Stimulated activated CD8-positive, alpha-beta memory T cell treated with anti-CD3 and anti-CD28 coated beads, Interleukin-15, amount 100 ng/mL, for 24 hours (primary cell): ENCODE data around the gene ATP6V0D1.
"Not testable (repeated sequence)": the region's sequence is repeated elsewhere in the genome, so short reads cannot be mapped to it uniquely, and the experiment has no call there.

ENCODE experiments used
- DNase-seq: peaks from one replicate; pipeline ENCODE4 v3.0.0-alpha.2; 2020; ENCODE audit warnings: low read depth

ATP6V0D1 gene

DNA sequence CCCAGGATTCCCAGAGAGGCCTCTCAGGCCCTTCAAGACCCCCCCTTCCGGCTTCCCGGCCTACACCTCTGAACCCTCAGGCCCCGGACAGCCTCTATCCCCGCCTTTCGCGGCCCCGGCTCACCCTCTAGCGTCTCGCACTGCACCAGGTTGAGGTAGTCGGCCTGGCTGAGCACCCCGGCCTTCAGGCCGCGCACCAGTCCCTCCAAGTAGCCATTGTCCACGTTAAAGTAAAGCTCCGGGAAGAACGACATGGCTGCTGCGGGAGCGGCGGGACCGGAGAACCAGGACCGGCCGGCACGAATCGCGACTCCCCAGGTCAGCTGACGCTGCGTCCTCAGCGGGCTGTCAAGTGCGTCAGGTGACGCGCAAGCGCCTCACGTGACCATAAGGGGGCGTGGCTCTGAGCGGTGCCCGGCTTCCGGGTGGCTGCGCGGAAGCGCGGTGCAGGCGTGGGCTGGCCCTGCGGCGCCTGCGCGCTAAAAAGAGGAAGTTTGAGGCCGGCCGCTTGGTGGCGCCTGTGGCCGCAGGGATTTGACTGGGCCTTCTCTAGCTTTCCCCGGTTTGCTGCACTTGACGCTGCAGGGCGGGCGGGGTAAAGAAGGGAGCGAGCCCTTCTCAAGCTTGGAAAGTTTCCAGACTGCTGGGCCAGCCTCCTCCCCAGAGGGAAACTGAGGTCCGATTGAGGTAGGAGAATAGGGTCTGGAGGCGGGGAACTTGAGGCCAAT lies at the start of gene ATP6V0D1:
TSS of gene ATP6V0D1 (minus strand) at position 325 of the 728 bp plus-strand sequence. CDS start at position 254, 71 bp downstream.
- peak; percentile 98 for DNase-seq

DNA sequence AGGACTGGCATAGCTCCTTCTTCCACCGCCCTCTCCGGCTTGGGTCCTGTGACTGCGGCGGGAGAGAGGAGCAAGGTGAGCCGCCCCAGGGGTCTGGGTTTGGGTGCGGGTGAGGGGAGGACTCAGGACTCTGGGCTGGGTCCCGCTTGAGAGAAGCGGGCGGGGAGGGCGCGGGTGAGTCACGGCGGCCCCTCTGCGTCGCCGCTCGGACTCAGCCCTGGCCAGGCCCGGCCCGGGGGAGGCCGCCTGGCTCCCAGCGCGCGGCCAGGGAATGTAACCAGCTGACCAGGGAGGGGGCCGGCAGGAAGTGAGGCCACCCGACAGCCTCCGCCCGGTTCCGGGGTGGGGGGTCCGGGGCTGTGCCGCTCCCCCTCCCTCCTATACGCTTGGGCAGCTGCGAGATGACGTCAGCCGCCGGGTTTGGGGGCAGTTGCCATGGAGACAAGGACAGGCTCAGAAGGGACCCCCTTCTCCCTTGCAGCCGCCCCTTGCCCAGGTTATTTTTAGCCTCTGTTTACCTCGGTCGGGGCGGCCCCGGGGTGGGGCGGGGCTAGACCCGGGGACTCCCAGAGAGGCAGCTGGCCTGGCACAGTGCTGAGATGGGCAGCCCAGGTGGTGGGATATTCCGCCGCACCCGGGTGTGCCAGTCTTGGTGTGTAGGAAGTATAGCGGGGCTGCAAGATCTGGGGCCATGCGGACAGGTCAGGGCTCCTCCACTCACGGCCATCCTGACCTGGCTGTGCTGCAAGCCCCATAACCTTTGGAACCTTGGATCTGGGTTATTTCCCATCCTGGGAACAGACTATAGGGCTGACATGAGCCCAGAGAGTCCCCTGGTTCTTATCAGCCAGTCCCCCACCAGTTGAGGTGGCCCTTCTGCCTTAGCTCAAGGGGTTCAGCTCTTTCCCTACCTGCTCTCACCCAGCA lies 49.3 kb upstream of the ATP6V0D1 start:
- DNase-seq, result no peak

- DNase-seq, result no peak
These were observed 48.6 kb upstream of the ATP6V0D1 start for GRCh38 chr16:67529582-67530012.

- DNase-seq, result no peak
These were observed 48.1 kb upstream of the ATP6V0D1 start for GRCh38 chr16:67528870-67529581.

DNA sequence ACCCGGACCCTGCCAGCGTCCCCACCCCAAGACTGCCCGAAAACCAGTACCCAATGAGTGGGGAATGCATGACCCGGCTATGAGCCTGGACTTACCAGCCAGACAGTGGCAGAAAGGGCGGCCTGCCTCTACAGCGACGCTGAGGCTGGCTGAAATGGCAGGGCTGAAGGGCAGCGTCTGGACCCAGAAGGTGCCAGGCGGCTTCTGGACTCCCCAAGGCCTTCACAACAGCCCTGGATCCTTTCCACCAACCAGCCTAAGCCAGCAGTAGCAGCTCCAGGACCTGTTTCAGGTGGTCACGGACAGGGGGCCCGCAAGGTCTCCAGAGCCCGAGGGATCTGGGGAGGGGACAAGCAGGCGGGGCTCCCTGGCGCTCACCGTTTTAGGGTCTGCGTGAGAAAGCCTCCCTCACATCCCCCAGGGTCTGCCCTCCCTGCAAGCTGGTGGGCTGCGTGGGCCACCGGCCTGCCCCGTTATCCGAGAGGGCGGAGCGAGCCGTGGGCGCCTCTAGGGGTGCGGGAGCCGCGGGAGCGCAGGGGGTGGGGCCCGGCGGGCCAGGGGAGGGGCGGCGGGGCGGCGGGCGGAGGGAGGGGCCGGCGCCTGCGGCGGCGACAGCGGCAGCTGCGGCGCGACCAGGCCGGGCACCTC lies 47.4 kb upstream of the ATP6V0D1 start, which contains the start of gene RIPOR1:
TSS of gene RIPOR1 (plus strand) at position 608 of the 648 bp plus-strand sequence. CDS start 9,618 bp downstream, outside the sequence.
- no peak for DNase-seq

GRCh38 chr16:67526149-67526791 lies 45.3 kb upstream of the ATP6V0D1 start:
- no peak for DNase-seq

DNA sequence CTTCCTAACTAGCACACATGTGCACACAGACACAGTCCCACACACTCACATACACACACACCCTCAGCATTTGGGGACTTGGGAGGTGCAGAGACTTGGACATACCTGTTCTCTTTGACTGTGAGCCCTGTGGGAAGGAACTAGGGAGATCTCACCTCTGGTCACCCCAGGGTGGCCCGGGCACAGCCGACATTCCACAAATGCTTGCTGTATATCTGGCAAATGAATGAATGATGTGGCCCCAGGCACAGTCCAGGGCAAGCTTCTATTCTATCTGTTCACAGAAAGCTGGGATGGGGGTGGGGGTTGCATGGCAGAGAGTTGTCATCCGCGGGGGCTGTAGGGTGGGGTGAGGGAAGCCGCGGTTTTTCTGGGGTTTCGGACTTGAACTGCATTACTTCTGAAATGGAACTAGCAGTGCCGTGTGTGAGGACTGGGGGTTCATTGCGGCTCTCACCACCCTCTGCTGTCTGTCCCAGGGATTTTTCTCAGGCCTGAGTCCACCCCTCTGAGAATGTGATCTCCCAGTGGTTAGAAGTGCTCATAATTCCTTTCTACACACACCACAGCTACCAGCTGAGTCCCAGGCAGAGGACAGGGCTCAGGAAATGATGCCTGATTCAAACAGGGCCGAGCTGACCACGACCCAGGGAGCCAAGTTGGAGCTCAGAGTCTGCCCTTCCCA lies 44.4 kb upstream of the ATP6V0D1 start:
- no peak for DNase-seq

DNA sequence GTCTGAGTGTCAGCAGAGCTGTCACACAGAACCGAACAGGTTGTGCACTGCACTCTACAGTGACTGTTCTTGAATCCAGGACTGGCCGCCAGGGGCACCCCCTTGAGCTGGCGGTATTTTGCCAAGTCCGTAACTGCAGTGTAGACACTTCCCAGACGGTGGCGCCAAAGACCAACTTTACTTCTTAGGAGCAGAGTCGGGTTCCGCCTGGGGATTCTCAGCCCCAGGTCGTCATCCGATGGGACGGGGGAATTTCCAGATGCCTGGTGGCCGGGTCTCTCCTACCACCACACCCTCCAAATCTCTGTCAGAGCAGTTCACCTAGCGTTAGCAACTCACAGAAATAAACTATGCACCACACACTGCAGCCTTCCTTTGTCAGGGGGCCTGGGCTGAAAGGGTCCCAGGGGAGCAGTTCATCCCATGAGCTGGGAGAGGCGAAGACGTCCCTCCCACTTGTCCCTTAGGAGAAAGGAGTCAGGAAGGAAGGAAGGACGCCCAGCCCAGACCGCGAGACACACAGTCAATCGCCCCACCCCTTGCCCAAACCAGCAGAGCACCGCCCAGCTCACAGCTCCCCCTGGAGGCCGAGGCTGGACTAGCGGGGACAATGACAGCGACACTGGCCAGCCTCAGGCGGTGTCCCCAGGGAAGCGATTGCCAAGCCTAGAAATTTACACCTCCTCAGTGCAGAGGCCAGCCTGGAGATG lies 40.3 kb upstream of the ATP6V0D1 start:
- peak; percentile 94 for DNase-seq

DNA sequence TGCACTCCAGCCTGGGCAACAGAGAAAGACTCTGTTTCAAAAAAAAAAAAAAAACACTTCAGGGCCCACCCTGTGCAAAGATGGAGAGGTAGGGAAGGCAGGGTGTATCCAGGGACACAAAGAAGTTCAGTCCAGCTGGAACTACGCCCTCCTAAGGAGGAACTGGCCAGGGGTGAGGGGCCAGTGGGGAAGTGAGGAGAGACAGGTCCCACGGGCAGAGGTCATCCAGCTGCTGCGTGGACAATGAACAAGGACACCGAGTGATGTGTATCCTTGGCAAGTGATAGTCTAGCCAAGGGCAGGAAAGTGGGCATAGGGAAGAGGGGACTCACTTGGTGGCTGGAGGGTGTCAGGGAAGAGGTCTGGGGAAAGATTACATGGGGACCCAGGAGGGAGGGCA lies 38.3 kb upstream of the ATP6V0D1 start:
- DNase-seq, result no peak

GRCh38 chr16:67518676-67519075 lies 37.7 kb upstream of the ATP6V0D1 start:
- DNase-seq, result no peak

- no peak for DNase-seq
These were observed 36.9 kb upstream of the ATP6V0D1 start for GRCh38 chr16:67517661-67518423.

DNA sequence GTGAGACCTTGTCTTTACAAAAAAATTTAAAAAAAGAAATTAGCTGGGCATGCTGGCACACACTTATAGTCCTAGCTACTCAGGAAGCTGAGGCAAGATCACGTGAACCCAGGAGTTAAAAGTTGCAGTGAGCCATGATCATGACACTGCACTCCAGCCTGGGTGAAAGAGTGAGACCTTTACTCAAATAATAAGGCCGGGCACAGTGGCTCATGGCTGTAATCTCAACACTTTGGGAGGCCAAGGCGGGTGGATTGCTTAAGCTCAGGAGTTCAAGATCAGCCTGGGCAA lies 36.1 kb upstream of the ATP6V0D1 start:
- no peak for DNase-seq

- DNase-seq, result no peak
These were observed 35.6 kb upstream of the ATP6V0D1 start for GRCh38 chr16:67516296-67517154.

DNA sequence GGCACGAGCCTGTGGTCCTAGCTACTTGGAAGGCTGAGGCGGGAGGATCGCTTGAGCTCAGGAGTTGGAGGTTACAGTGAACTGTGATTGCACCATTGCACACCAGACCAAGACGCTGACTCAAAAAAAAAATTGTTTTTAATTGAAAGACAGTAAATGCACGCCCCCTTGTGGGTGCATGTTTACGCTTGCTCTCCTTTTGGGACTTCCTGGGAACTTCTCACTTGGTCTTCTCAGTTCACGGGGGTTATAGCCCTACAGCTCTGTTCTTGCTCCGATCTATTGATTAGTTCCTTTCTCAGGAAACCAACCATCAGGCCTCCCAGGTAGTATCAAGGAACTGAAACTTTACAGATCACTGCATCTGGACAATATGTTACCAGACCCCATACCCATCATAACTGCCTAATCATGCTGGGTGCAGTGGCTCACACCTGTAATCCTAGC lies 33.4 kb upstream of the ATP6V0D1 start:
- no peak for DNase-seq

DNA sequence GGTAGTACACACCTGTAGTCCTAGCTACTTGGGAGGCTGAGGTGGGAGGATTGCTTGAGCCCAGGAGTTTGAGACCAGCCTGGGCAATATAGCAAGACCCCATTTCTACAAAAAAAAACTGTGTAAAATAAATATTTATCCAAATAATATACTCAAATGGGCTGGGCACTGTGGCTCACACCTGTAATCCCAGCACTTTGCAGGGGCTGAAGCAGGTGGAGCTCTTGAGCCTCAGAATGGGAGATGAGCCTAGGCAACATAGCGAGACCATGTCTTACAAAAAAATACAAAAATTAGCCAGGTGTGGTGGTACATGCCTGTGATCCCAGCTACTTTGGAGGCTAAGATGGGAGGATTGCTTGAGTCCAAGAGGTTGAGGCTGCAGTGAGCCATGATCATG lies 32.9 kb upstream of the ATP6V0D1 start:
- DNase-seq, result not testable (repeated sequence)

DNA sequence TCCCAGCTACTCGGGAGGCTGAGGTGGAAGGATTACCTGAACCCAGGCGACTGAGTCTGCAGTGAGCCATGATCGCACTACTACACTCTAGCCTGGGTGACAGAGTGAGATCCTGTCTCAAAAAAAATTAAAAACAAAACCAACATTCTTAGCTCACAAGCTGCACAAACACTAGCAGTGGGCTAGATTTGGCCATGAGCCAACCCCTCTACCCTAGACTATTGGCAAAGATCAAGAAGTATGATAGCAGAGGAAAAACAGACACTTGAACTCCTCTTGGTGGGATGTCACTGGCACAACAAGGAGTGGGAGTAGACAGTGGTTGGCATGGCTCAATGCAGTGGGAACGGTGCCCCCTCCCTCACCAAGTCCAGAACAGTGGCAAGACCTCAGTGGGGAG lies 28.1 kb upstream of the ATP6V0D1 start:
- no peak for DNase-seq

GRCh38 chr16:67506468-67506867 lies 25.5 kb upstream of the ATP6V0D1 start:
- no peak for DNase-seq
